Measurements from ENCODE around the gene PRPSAP1.

PRPSAP1 gene

GRCh38 chr17:76383546-76384221 is 30.0 kb upstream of the PRPSAP1 start:
- peak in 4 of 5 experiments; percentile 16 to 74 (median 30) for DNase-seq

GRCh38 chr17:76382803-76383545 is 29.3 kb upstream of the PRPSAP1 start:
- DNase-seq, result peak in 4 of 5 experiments; percentile 37 to 78 (median 46)

GRCh38 chr17:76382351-76382802 is 28.7 kb upstream of the PRPSAP1 start:
- no peak for DNase-seq

GRCh38 chr17:76381633-76382350 is 28.1 kb upstream of the PRPSAP1 start:
- no peak for DNase-seq

GRCh38 chr17:76379646-76380376 is 26.1 kb upstream of the PRPSAP1 start:
- DNase-seq, result no peak

- no peak for DNase-seq
Observed at GRCh38 chr17:76379275-76379641, 25.5 kb upstream of the PRPSAP1 start.

- DNase-seq, result no peak
Observed at GRCh38 chr17:76378548-76379274, 25.0 kb upstream of the PRPSAP1 start.

GRCh38 chr17:76376318-76377133 is 22.8 kb upstream of the PRPSAP1 start:
- DNase-seq, result no peak

GRCh38 chr17:76371656-76372628 is 18.2 kb upstream of the PRPSAP1 start:
- DNase-seq, result no peak

GRCh38 chr17:76370261-76370993 is 16.7 kb upstream of the PRPSAP1 start:
- DNase-seq, result no peak

- no peak for DNase-seq
Observed at GRCh38 chr17:76369804-76370203, 16.1 kb upstream of the PRPSAP1 start.

GRCh38 chr17:76369379-76369778 is 15.7 kb upstream of the PRPSAP1 start:
- DNase-seq, result no peak

- no peak for DNase-seq
Observed at GRCh38 chr17:76368545-76368944, 14.8 kb upstream of the PRPSAP1 start.

GRCh38 chr17:76367642-76368041 is 13.9 kb upstream of the PRPSAP1 start:
- no peak for DNase-seq

GRCh38 chr17:76366247-76366646 is 12.5 kb upstream of the PRPSAP1 start:
- no peak for DNase-seq

GRCh38 chr17:76365256-76365903 is 11.7 kb upstream of the PRPSAP1 start:
- DNase-seq, result no peak

- no peak for DNase-seq
Observed at GRCh38 chr17:76363107-76363842, 9.6 kb upstream of the PRPSAP1 start.

- no peak for DNase-seq
Observed at GRCh38 chr17:76360461-76360860, 6.7 kb upstream of the PRPSAP1 start.

Measured in T-helper 2 cell (primary cell).